ENCODE results near the gene MYO1A. TPM values are rescaled to one million over a fixed set of nuclear protein-coding genes. Genes with fewer than 3 reads are reported as not detected.
A peak's percentile ranks its signal among the peaks of the same experiment; 100 is the strongest.

The MYO1A gene
- total and polyA plus RNA-seq, 2 of the 13 experiments (the other 11 are each of a cell fraction or from before 2014, with no cell fraction given) = 5.3 to 6.0 TPM

DNA sequence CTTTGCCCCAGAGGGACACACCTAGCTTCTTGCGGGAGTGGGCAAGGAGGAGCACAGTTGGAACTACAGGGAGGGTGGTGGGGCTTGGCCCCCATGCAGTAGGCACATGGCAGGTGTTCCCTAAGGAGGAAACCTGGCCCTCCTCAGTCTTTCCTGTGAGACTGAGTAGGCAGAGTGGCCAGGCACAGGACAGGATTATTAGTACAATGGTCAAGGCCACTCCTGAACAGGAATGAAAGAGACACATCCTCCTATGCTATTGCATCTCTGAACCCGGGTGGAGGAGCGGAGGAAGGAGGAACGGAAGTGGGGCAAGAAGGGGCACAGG, 846 bp downstream of the MYO1A start:
- peak; percentile 9 for DNase-seq (ENCODE audit: low spot score)
- no peak overlapping the region for H3K9ac ChIP-seq (ENCODE audit: insufficient read depth, low read depth, low read length)
- peak; percentile 8 for FAIRE-seq
- intact Hi-C loops (cut with micrococcal nuclease; ENCODE audit: unreplicated experiment) = no loop called here
- POLR2A ChIA-PET = interaction anchor here (0.8 to 2.6 kb wide), 7 partner anchors 10 to 63 kb away, joined by 3 to 11 read pairs (median 5); partner anchors contain the start of genes NEMP1, STAT6 and TAC3
- in situ Hi-C loops (cut with HindIII; ENCODE audit: extremely low pct_ligation_motif_present, low pct_unique_long_range_greater_than_20kb) = no loop called here
- BruUV-seq (replicated peaks) = no TSS peak
- ATAC-seq = peak; percentile 69
- no peak overlapping the region for H2AFZ ChIP-seq (ENCODE audit: low read length)
- H4K20me1 ChIP-seq (ENCODE audit: insufficient read depth, low read length) = no peaks in the 10 kb centered on the region
- 8% methylated on average over 4 of the region's 4 CpGs for WGBS (ENCODE audit: low lambda C conversion rate)
- peak overlapping the region; percentile 83 for H3K4me2 ChIP-seq (ENCODE audit: low read depth, low read length)
- H3K4me3 ChIP-seq (replicated peaks in 1 of 3; ENCODE audit: insufficient read depth in 1 of 3, low read depth in 2 of 3, low read length in 3 of 3) = peak overlapping the region; percentile 43 to 54 (median 49); a peak in 5 of 6 replicates
- peaks cover 38% of the 10 kb centered on the region for H3K4me1 ChIP-seq (ENCODE audit: insufficient read depth, low read length)
- H3K27ac ChIP-seq (ENCODE audit: extremely low read length, insufficient read depth, low read length) = no peak overlapping the region
- H3K9me3 ChIP-seq (ENCODE audit: low read length) = no peaks in the 10 kb centered on the region
- H3K36me3 ChIP-seq (replicated peaks in 1 of 2; ENCODE audit: control insufficient read depth in 1 of 2, insufficient read depth in 2 of 2, low read length in 2 of 2) = no peaks in the 10 kb centered on the region
- no peaks in the 10 kb centered on the region for H3K27me3 ChIP-seq (ENCODE audit: control insufficient read depth in 1 of 2, insufficient read depth in 2 of 2, low read length in 2 of 2)
- CTCF ChIA-PET (ENCODE audit: low intra/inter-chr PET ratio, low total read pairs) = no interaction called here
- no peaks in the 10 kb centered on the region for H3K79me2 ChIP-seq (ENCODE audit: insufficient read depth, low read length)
- TF ChIP-seq MTF2 (CRISPR knock-in tag; IDR thresholded peaks at IDR 0.05; ENCODE audit: borderline replicate concordance) (no peak), ZNF136 (CRISPR knock-in tag; IDR thresholded peaks at IDR 0.05; ENCODE audit: low read depth) (no peak), AGO1 (IDR thresholded peaks at IDR 0.05; ENCODE audit: low read depth, low read length, poor library complexity, severe bottlenecking) (no peak), ZNF296 (CRISPR knock-in tag; conservative IDR thresholded peaks at IDR 0.05) (no peak), KDM5A (IDR thresholded peaks at IDR 0.05; ENCODE audit: borderline replicate concordance, low read length) (no peak), RFXAP (CRISPR knock-in tag; IDR thresholded peaks at IDR 0.05; ENCODE audit: borderline replicate concordance) (no peak), NR2F6 (IDR thresholded peaks at IDR 0.05) (no peak), NR2F6 (CRISPR knock-in tag; IDR thresholded peaks at IDR 0.05) (no peak), ZNF460 (CRISPR knock-in tag; IDR thresholded peaks at IDR 0.05; ENCODE audit: borderline replicate concordance) (no peak), ZKSCAN1 (IDR thresholded peaks at IDR 0.05; ENCODE audit: low read length) (no peak), SOX13 (IDR thresholded peaks at IDR 0.05) (no peak), SOX13 (CRISPR knock-in tag; conservative IDR thresholded peaks at IDR 0.05 in 1 of 2, IDR thresholded peaks at IDR 0.05 in 1 of 2) (no peak), ZBTB7B (CRISPR knock-in tag; IDR thresholded peaks at IDR 0.05) (no peak), WIZ (CRISPR knock-in tag; IDR thresholded peaks at IDR 0.05) (no peak), HNF4A (CRISPR knock-in tag; IDR thresholded peaks at IDR 0.05) (peak; percentile 80), ZNF3 (CRISPR knock-in tag; IDR thresholded peaks at IDR 0.05) (no peak), ZNF17 (CRISPR knock-in tag; IDR thresholded peaks at IDR 0.05) (no peak), ZNF333 (CRISPR knock-in tag; IDR thresholded peaks at IDR 0.05; ENCODE audit: borderline replicate concordance) (no peak), ZMYM2 (CRISPR knock-in tag; IDR thresholded peaks at IDR 0.05) (no peak), MXD4 (CRISPR knock-in tag; IDR thresholded peaks at IDR 0.05) (no peak)
- TF ChIP-seq, protein P1, sequence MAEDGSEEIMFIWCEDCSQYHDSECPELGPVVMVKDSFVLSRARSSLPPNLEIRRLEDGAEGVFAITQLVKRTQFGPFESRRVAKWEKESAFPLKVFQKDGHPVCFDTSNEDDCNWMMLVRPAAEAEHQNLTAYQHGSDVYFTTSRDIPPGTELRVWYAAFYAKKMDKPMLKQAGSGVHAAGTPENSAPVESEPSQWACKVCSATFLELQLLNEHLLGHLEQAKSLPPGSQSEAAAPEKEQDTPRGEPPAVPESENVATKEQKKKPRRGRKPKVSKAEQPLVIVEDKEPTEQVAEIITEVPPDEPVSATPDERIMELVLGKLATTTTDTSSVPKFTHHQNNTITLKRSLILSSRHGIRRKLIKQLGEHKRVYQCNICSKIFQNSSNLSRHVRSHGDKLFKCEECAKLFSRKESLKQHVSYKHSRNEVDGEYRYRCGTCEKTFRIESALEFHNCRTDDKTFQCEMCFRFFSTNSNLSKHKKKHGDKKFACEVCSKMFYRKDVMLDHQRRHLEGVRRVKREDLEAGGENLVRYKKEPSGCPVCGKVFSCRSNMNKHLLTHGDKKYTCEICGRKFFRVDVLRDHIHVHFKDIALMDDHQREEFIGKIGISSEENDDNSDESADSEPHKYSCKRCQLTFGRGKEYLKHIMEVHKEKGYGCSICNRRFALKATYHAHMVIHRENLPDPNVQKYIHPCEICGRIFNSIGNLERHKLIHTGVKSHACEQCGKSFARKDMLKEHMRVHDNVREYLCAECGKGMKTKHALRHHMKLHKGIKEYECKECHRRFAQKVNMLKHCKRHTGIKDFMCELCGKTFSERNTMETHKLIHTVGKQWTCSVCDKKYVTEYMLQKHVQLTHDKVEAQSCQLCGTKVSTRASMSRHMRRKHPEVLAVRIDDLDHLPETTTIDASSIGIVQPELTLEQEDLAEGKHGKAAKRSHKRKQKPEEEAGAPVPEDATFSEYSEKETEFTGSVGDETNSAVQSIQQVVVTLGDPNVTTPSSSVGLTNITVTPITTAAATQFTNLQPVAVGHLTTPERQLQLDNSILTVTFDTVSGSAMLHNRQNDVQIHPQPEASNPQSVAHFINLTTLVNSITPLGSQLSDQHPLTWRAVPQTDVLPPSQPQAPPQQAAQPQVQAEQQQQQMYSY (CRISPR knock-in tag; IDR thresholded peaks at IDR 0.05) = no peak
- TF ChIP-seq, protein P2, sequence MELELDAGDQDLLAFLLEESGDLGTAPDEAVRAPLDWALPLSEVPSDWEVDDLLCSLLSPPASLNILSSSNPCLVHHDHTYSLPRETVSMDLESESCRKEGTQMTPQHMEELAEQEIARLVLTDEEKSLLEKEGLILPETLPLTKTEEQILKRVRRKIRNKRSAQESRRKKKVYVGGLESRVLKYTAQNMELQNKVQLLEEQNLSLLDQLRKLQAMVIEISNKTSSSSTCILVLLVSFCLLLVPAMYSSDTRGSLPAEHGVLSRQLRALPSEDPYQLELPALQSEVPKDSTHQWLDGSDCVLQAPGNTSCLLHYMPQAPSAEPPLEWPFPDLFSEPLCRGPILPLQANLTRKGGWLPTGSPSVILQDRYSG (CRISPR knock-in tag; IDR thresholded peaks at IDR 0.05) = no peak
- TF ChIP-seq, protein P3, sequence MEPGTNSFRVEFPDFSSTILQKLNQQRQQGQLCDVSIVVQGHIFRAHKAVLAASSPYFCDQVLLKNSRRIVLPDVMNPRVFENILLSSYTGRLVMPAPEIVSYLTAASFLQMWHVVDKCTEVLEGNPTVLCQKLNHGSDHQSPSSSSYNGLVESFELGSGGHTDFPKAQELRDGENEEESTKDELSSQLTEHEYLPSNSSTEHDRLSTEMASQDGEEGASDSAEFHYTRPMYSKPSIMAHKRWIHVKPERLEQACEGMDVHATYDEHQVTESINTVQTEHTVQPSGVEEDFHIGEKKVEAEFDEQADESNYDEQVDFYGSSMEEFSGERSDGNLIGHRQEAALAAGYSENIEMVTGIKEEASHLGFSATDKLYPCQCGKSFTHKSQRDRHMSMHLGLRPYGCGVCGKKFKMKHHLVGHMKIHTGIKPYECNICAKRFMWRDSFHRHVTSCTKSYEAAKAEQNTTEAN (CRISPR knock-in tag; conservative IDR thresholded peaks at IDR 0.05) = no peak

All from HepG2 (cell line).